ENCODE data around the gene BANP.
"Not testable (repeated sequence)": the region's sequence is repeated elsewhere in the genome, so short reads cannot be mapped to it uniquely, and the experiment has no call there.

Gene BANP

DNA sequence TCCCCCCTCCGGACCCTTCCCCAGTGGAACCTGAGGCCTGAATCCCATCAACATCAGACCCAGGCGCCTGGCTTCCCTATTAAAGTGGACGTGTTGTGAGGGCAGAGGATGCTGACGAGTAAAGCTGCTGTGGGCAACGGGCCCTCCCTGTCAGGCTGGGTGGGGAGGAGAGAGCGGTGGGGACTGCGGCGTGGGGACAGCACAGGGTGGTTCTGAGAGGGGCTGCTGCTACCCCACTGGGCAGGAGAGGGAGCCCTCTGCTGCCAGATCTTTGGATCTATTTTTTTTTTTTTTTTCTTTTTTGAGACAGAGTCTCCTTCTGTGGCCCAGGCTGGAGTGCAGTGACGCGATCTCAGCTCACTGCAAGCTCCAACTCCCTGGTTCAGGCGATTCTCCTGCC lies 20.8 kb upstream of the BANP start:
- H2AFZ ChIP-seq (ENCODE audit: low read depth), result no peak overlapping the region
- no peaks in the 10 kb centered on the region for H3K36me3 ChIP-seq (ENCODE audit: insufficient read depth)
- H3K4me3 ChIP-seq (IDR thresholded peaks at IDR 0.05; ENCODE audit: insufficient read depth, low read depth, low read length), result no peak overlapping the region
- no peaks in the 10 kb centered on the region for H4K20me1 ChIP-seq (ENCODE audit: insufficient read depth)
- no peak overlapping the region for H3K4me2 ChIP-seq
- no peak overlapping the region for H3K9ac ChIP-seq
- H3K79me2 ChIP-seq (ENCODE audit: insufficient read depth, low read depth), result no peaks in the 10 kb centered on the region
- H3K27ac ChIP-seq, result no peak overlapping the region
- TF ChIP-seq, protein P1, sequence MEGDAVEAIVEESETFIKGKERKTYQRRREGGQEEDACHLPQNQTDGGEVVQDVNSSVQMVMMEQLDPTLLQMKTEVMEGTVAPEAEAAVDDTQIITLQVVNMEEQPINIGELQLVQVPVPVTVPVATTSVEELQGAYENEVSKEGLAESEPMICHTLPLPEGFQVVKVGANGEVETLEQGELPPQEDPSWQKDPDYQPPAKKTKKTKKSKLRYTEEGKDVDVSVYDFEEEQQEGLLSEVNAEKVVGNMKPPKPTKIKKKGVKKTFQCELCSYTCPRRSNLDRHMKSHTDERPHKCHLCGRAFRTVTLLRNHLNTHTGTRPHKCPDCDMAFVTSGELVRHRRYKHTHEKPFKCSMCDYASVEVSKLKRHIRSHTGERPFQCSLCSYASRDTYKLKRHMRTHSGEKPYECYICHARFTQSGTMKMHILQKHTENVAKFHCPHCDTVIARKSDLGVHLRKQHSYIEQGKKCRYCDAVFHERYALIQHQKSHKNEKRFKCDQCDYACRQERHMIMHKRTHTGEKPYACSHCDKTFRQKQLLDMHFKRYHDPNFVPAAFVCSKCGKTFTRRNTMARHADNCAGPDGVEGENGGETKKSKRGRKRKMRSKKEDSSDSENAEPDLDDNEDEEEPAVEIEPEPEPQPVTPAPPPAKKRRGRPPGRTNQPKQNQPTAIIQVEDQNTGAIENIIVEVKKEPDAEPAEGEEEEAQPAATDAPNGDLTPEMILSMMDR (conservative IDR thresholded peaks at IDR 0.05; ENCODE audit: low read depth, low read length), result no peak
- H3K27me3 ChIP-seq (ENCODE audit: insufficient read depth, low read depth), result peaks cover 30% of the 10 kb centered on the region
- no peaks in the 10 kb centered on the region for H3K4me1 ChIP-seq (ENCODE audit: low read depth, poor library complexity, severe bottlenecking)

DNA sequence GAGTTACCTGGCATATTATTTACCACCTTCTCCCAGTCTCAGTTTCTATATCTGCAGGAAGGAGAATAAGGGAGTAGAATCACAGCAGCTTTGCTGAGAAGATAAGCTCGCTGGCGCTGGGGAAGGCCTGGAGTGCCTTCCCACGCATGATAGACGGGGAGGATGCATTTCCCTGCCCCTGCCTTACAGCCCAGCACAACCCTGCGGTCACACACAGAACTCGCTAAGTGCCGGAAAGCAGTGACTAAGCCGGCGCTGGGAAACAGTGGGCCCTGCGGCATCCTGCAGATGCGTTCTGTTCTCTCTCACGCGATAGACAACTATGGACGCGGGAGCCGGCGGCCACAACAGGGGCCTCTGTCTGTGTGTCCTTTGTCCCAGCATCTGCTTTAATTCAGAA lies 19.7 kb upstream of the BANP start:
- no peak overlapping the region for H3K4me3 ChIP-seq (IDR thresholded peaks at IDR 0.05; ENCODE audit: insufficient read depth, low read depth, low read length)
- H3K36me3 ChIP-seq (ENCODE audit: insufficient read depth), result no peaks in the 10 kb centered on the region
- H3K27ac ChIP-seq, result no peak overlapping the region
- peaks cover 30% of the 10 kb centered on the region for H3K27me3 ChIP-seq (ENCODE audit: insufficient read depth, low read depth)
- TF ChIP-seq, protein P1 (conservative IDR thresholded peaks at IDR 0.05; ENCODE audit: low read depth, low read length), result no peak
- no peak overlapping the region for H2AFZ ChIP-seq (ENCODE audit: low read depth)
- H3K4me1 ChIP-seq (ENCODE audit: low read depth, poor library complexity, severe bottlenecking), result no peaks in the 10 kb centered on the region
- no peak overlapping the region for H3K4me2 ChIP-seq
- H3K9ac ChIP-seq, result no peak overlapping the region
- no peaks in the 10 kb centered on the region for H4K20me1 ChIP-seq (ENCODE audit: insufficient read depth)
- no peaks in the 10 kb centered on the region for H3K79me2 ChIP-seq (ENCODE audit: insufficient read depth, low read depth)

DNA sequence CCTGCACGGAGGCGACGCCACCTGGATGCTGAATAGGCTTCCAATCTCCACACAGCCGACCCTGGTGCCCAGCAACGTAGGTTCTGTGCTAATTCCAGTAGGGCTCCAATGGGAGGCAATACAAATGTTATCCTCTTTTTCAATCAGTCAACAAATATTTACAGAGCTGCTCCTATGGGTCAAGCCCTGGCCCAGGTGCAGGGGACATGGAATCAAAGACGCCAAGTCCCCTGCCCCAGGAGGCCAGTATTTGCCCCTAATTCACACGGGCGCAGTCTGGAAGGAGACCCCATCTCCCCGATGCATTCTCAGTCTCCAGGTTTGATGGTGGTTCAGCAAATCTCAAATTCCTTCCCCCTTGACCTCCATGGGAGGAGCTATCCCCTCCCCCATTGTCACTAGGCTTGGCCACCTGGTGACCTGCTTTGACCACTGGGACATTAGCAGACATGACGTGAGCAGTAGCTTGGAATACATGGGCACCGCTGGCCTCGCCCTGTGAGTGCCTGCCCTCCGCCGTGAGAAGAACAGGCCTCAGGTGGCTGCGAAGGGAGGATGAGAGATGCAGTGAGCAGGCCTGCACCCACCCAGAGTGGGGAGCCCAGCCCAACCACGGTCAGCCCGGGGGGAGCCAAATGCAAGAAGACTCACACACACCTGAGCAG lies 18.6 kb upstream of the BANP start:
- not testable (repeated sequence) for H3K9ac ChIP-seq; H3K79me2 ChIP-seq (ENCODE audit: insufficient read depth, low read depth); H2AFZ ChIP-seq (ENCODE audit: low read depth); H3K4me3 ChIP-seq (IDR thresholded peaks at IDR 0.05; ENCODE audit: insufficient read depth, low read depth, low read length); H3K4me1 ChIP-seq (ENCODE audit: low read depth, poor library complexity, severe bottlenecking); H3K4me2 ChIP-seq; H4K20me1 ChIP-seq (ENCODE audit: insufficient read depth); H3K27ac ChIP-seq; H3K36me3 ChIP-seq (ENCODE audit: insufficient read depth)
- H3K27me3 ChIP-seq (ENCODE audit: insufficient read depth, low read depth), result peaks cover 32% of the 10 kb centered on the region; the same call in 1 of the 2 replicates

DNA sequence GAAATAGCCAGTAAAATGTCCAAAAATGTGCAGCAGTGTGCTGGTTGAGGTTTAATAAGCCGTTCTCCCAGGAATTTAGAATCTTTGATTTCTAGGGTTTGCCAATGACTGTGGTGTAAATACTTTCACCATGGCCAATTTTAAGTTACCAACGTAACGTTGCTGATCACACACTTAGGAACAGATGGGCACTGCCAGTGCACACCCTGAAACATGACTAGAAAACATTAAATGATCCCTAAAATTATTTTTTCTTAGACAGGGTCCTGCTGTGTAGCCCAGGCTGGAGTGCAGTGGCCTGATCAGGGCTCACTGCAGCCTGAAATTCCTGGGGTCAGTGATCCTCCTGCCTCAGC lies 18.1 kb upstream of the BANP start:
- Histone ChIP-seq H3K36me3 (ENCODE audit: insufficient read depth) (no peaks in the 10 kb centered on the region), H3K27me3 (ENCODE audit: insufficient read depth, low read depth) (peaks cover 37% of the 10 kb centered on the region; the same call in 1 of the 2 replicates), H3K79me2 (ENCODE audit: insufficient read depth, low read depth) (no peaks in the 10 kb centered on the region), H2AFZ (ENCODE audit: low read depth) (no peak overlapping the region), H3K27ac (no peak overlapping the region), H4K20me1 (ENCODE audit: insufficient read depth) (no peaks in the 10 kb centered on the region), H3K4me1 (ENCODE audit: low read depth, poor library complexity, severe bottlenecking) (no peaks in the 10 kb centered on the region), H3K9ac (no peak overlapping the region), H3K4me3 (IDR thresholded peaks at IDR 0.05; ENCODE audit: insufficient read depth, low read depth, low read length) (no peak overlapping the region), H3K4me2 (no peak overlapping the region)
- TF ChIP-seq, protein P1 (conservative IDR thresholded peaks at IDR 0.05; ENCODE audit: low read depth, low read length), result no peak

DNA sequence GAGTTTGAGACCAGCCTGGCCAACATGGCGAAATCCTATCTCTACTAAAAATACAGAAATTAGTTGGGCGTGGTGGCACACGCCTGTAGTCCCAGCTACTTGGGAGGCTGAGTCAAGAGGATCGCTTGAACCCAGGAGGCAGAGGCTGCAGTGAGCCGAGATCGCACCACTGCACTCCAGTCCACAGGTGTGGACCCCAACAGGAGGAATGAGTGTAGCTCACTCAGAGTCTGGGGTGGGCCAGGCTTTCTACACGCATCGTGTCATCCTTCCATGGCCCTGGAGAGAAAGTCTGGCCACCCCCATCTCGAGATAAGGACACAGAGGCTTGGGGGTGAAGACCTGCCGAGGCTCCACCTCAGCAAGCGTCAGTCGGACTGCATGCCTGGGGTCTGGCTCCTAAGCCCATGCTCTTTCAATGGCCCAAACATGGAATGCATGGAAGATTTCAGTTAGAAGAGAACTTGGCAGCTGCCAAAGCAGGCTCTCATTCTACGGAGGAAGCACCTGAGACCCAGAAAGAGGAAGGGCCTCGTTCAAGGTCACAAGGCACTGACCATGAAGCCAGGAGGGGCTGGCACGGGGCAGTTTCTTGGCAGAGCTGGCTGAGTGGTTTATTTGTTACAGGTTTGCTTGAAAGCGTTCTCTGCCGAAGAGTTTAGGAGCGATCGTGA lies 16.3 kb upstream of the BANP start:
- not testable (repeated sequence) for H2AFZ ChIP-seq (ENCODE audit: low read depth); H3K4me3 ChIP-seq (IDR thresholded peaks at IDR 0.05; ENCODE audit: insufficient read depth, low read depth, low read length); H3K79me2 ChIP-seq (ENCODE audit: insufficient read depth, low read depth); H3K36me3 ChIP-seq (ENCODE audit: insufficient read depth); H3K27ac ChIP-seq; H4K20me1 ChIP-seq (ENCODE audit: insufficient read depth); H3K4me1 ChIP-seq (ENCODE audit: low read depth, poor library complexity, severe bottlenecking); H3K4me2 ChIP-seq; H3K9ac ChIP-seq
- peaks cover 48% of the 10 kb centered on the region; the same call in 1 of the 2 replicates for H3K27me3 ChIP-seq (ENCODE audit: insufficient read depth, low read depth)

DNA sequence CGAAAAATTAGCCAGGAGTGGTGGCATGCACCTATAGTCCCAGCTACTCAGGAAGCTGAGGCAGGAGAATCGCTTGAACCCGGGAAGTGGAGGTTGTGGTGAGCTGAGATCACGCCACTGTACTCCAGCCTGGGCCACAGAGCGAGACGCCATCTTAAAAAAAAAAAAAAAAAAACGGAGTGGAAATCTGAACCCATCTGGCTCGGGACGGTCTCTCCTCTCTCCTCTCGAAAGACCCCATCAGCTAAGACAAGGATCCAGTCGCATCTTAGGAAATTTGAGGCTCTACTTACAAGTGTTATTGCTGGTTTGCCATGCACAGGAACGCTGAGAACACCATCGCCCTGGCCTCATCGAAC lies 15.2 kb upstream of the BANP start:
- H3K36me3 ChIP-seq (ENCODE audit: insufficient read depth); H3K79me2 ChIP-seq (ENCODE audit: insufficient read depth, low read depth); H3K4me2 ChIP-seq; H3K27ac ChIP-seq; H3K9ac ChIP-seq; H3K4me1 ChIP-seq (ENCODE audit: low read depth, poor library complexity, severe bottlenecking); H4K20me1 ChIP-seq (ENCODE audit: insufficient read depth); H2AFZ ChIP-seq (ENCODE audit: low read depth); H3K4me3 ChIP-seq (IDR thresholded peaks at IDR 0.05; ENCODE audit: insufficient read depth, low read depth, low read length): not testable (repeated sequence)
- peaks cover 48% of the 10 kb centered on the region; the same call in 1 of the 2 replicates for H3K27me3 ChIP-seq (ENCODE audit: insufficient read depth, low read depth)

Measured in KMS-11 (cell line).